H1 (cell line): ENCODE results near the gene LBR. TPM values are rescaled to one million over a fixed set of nuclear protein-coding genes. Genes with fewer than 3 reads are reported as not detected.

ENCODE experiments used
- BACH1 ChIP-seq: IDR thresholded peaks from 2 replicates; pipeline ENCODE4 v1.6.1; 2012; ENCODE audit warnings: low read length, improper control_type of control experiment
- CTCF ChIP-seq, 3 experiments: IDR thresholded peaks; 1 replicate in 2 of 3; 2 replicates in 1 of 3; pipeline versions ENCODE4 v1.5.1 to v1.6.1; 2011; ENCODE audit warnings: low read length in 3 of 3, mild to moderate bottlenecking in 3 of 3, inconsistent platforms in 2 of 3, low read depth in 1 of 3, moderate library complexity in 1 of 3; ENCODE audit not compliant: insufficient read depth in 1 of 3; ENCODE audit errors: control extremely low read depth in 1 of 3
- EP300 ChIP-seq, 2 experiments: IDR thresholded peaks; 1 replicate in 1 of 2; 2 replicates in 1 of 2; pipeline ENCODE4 v1.6.1; 2011 to 2012; ENCODE audit warnings: low read depth in 2 of 2, low read length in 2 of 2, mild to moderate bottlenecking in 2 of 2, borderline replicate concordance in 1 of 2, inconsistent platforms in 1 of 2, moderate library complexity in 1 of 2
- JUN ChIP-seq: IDR thresholded peaks from 2 replicates; pipeline ENCODE4 v1.6.1; 2011; ENCODE audit warnings: low read depth, mild to moderate bottlenecking, improper control_type of control experiment, low read length
- MAFK ChIP-seq: IDR thresholded peaks from 2 replicates; pipeline ENCODE4 v1.6.1; 2012; ENCODE audit warnings: low read depth, mild to moderate bottlenecking, improper control_type of control experiment, low read length
- MAX ChIP-seq: IDR thresholded peaks from 2 replicates; pipeline ENCODE4 v1.6.1; 2012; ENCODE audit warnings: inconsistent platforms
- PHF8 ChIP-seq: fragments of 200-600 bp; sonication (generic); conservative IDR thresholded peaks from 2 replicates; pipeline ENCODE4 v1.7.1; 2012; ENCODE audit warnings: low read depth, mild to moderate bottlenecking, inconsistent platforms, low read length, moderate library complexity
- RBBP5 ChIP-seq: IDR thresholded peaks from 2 replicates; pipeline ENCODE4 v1.7.1; 2012; ENCODE audit warnings: low read depth, mild to moderate bottlenecking, inconsistent platforms, low read length, moderate library complexity, borderline replicate concordance
- RNF2 ChIP-seq: fragments of 200-900, 300-1000 bp; sonication (generic); IDR thresholded peaks from 2 replicates; pipeline ENCODE4 v1.7.1; 2016; ENCODE audit warnings: borderline replicate concordance, low read depth, mild to moderate bottlenecking, antibody characterized with exemption, low read length; ENCODE audit not compliant: poor library complexity, severe bottlenecking; ENCODE audit errors: missing control alignments
- SAP30 ChIP-seq: fragments of 300-600 bp; sonication (generic); IDR thresholded peaks from 2 replicates; pipeline ENCODE4 v1.7.1; 2012; ENCODE audit warnings: low read length, moderate library complexity, mild to moderate bottlenecking, inconsistent platforms; ENCODE audit not compliant: insufficient read depth, insufficient replicate concordance
- SIN3A ChIP-seq, 2 experiments: IDR thresholded peaks in 1 of 2; conservative IDR thresholded peaks in 1 of 2; 2 replicates each; pipeline ENCODE4 v1.6.1; 2011 to 2012; ENCODE audit warnings: low read length in 2 of 2, improper control_type of control experiment in 1 of 2, low read depth in 1 of 2, mild to moderate bottlenecking in 1 of 2
- SIRT6 ChIP-seq: IDR thresholded peaks from one replicate; pipeline ENCODE4 v1.7.1; 2012; ENCODE audit warnings: low read length, inconsistent platforms
- SIX5 ChIP-seq: IDR thresholded peaks from 2 replicates; pipeline ENCODE4 v1.6.1; 2011; ENCODE audit warnings: mild to moderate bottlenecking, low read depth, low read length
- TEAD4 ChIP-seq: IDR thresholded peaks from 2 replicates; pipeline ENCODE4 v1.6.1; 2012; ENCODE audit warnings: low read depth, low read length, inconsistent platforms, mixed read lengths
- polyA plus RNA-seq, 7 experiments: library from polyadenylated mRNA; depleted of rRNA in 3 of 7; stranded (reverse) in 5 of 7; unstranded in 2 of 7; fragments of >200 nt in 5 of 7; fragments of 200-250 nt in 2 of 7; gene quantifications; 1 replicate in 5 of 7; 2 replicates in 1 of 7; 4 replicates in 1 of 7; pipeline versions ENCODE4 v1.2.1 to v1.2.3, GENCODE V29; 2011 to 2013; ENCODE audit warnings: missing spikeins in 2 of 7, mixed read lengths in 2 of 7
- total RNA-seq: library from RNA; stranded (reverse); fragmentation: NEBNext Ultra II Directional; extraction: Animal tissue kit (Norgen Biotek cat#: 25700); gene quantifications from 2 replicates; pipeline ENCODE4 v1.2.1, GENCODE V29; 2021
- TF ChIP-seq, protein P1 (sequence below): IDR thresholded peaks from 2 replicates; pipeline ENCODE4 v1.6.1; 2012; ENCODE audit warnings: inconsistent platforms

The LBR gene
- total and polyA plus RNA-seq, 2 of the 8 experiments (the other 6 are each of a cell fraction or from before 2014, with no cell fraction given), result 32.1 to 89.8 TPM

DNA sequence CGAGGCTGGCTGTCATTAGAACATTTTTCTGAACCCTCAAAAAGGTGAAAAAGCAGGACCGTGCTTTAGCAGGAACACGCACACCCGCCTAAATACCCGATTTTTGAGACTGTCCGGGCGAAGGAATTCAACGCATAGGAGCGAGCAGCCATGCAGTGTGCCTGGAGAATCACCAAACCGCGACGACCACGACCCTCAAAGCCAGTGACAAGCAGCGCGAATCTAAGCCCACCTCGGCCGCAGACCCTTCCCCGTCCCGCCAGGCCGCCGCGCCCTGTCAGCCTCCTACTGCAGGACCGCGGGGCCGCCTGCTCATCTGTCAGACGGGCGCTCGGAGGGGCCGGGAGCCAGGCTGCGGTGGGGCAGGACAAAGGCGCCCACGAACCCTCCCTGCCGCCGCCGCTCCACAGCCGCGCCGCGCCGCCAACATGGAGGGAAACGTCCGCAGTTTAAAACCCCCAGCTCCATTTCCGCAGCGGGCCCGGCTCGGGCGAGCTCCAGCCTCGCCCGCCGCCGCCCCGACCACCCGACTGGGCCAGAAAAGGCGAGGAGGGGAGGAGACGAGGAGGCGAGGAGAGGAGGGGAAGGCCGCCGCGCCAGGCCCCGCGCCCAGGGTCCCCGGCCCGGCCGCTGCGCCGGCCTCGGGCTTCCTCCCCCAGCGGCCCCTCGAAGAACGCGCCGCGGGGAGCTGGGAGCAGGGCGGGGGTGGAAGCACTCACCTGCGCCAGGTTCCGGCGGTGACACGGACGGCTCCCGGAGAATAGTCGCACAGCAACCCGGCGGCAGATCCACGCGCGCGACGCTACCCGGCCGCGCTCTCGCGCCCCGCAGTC is at the start of gene LBR (continued):
- TF ChIP-seq RNF2, result no peak
- peak; percentile 28; the same call in 1 of the 2 replicates for TF ChIP-seq BACH1
- peak; percentile 70 to 72; a peak in 3 of 4 replicates for TF ChIP-seq SIN3A (conservative IDR thresholded peaks at IDR 0.05 in 1 of 2, IDR thresholded peaks at IDR 0.05 in 1 of 2; ENCODE audit: low read depth in 1 of 2, low read length in 2 of 2)
- TF ChIP-seq CTCF (IDR thresholded peaks at IDR 0.05; ENCODE audit: control extremely low read depth in 1 of 3, insufficient read depth in 1 of 3, low read depth in 1 of 3, low read length in 3 of 3), result no peak
- no peak for TF ChIP-seq EP300 (IDR thresholded peaks at IDR 0.05; ENCODE audit: borderline replicate concordance in 1 of 2, low read depth in 2 of 2, low read length in 2 of 2)
- TF ChIP-seq RBBP5, result no peak; the same call in 1 of the 2 replicates
- TF ChIP-seq MAFK, result no peak
- TF ChIP-seq PHF8, result peak; percentile 62
- TF ChIP-seq, protein P1, sequence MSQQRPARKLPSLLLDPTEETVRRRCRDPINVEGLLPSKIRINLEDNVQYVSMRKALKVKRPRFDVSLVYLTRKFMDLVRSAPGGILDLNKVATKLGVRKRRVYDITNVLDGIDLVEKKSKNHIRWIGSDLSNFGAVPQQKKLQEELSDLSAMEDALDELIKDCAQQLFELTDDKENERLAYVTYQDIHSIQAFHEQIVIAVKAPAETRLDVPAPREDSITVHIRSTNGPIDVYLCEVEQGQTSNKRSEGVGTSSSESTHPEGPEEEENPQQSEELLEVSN, result 0 out of 2 replicates have a peak, but pooled peaks have one; percentile 22
- TF ChIP-seq SIRT6, result no peak
- TF ChIP-seq TEAD4, result no peak
- no peak for TF ChIP-seq MAX
- TF ChIP-seq SIX5, result no peak
- TF ChIP-seq JUN, result no peak
- TF ChIP-seq SAP30, result peak; percentile 52
